ENCODE measurements around the gene CHN1. TPM values are rescaled to one million over a fixed set of nuclear protein-coding genes. Genes with fewer than 3 reads are reported as not detected.

The CHN1 gene
- total RNA-seq, 1 donor from 2014 or later = 14.2 TPM

GRCh38 chr2:174974131-174974530 lies 31.1 kb downstream of the CHN1 start:
- intact Hi-C loops (cut with micrococcal nuclease) = no loop called here
- TF ChIP-seq CTCF (IDR thresholded peaks at IDR 0.05; ENCODE audit: borderline replicate concordance) = no peak
- H3K9me3 ChIP-seq (replicated peaks) = no peaks in the 10 kb centered on the region

GRCh38 chr2:174972924-174973323 lies 32.3 kb downstream of the CHN1 start:
- no peak for TF ChIP-seq CTCF (IDR thresholded peaks at IDR 0.05; ENCODE audit: borderline replicate concordance)
- H3K36me3 ChIP-seq = no peaks in the 10 kb centered on the region
- H3K4me3 ChIP-seq = no peak overlapping the region
- DNase-seq = no peak
- no peak overlapping the region for H3K27ac ChIP-seq (replicated peaks)
- no peaks in the 10 kb centered on the region for H3K27me3 ChIP-seq (ENCODE audit: low read depth)
- intact Hi-C loops (cut with micrococcal nuclease) = no loop called here
- H3K4me1 ChIP-seq = peaks cover 29% of the 10 kb centered on the region
- no peaks in the 10 kb centered on the region for H3K9me3 ChIP-seq (replicated peaks)

More at GRCh38 chr2:174974131-174974530, 31.1 kb downstream of the CHN1 start:
- no peak overlapping the region for H3K4me3 ChIP-seq
- H3K27me3 ChIP-seq (ENCODE audit: low read depth) = no peaks in the 10 kb centered on the region
- H3K27ac ChIP-seq (replicated peaks) = no peak overlapping the region
- H3K36me3 ChIP-seq = no peaks in the 10 kb centered on the region
- peaks cover 21% of the 10 kb centered on the region for H3K4me1 ChIP-seq
- DNase-seq = no peak

GRCh38 chr2:174971868-174972781 lies 33.1 kb downstream of the CHN1 start:
- H3K4me1 ChIP-seq = peaks cover 37% of the 10 kb centered on the region
- intact Hi-C loops (cut with micrococcal nuclease) = no loop called here
- no peak for TF ChIP-seq CTCF (IDR thresholded peaks at IDR 0.05; ENCODE audit: borderline replicate concordance)
- H3K27me3 ChIP-seq (ENCODE audit: low read depth) = no peaks in the 10 kb centered on the region
- DNase-seq = no peak
- H3K27ac ChIP-seq (replicated peaks) = no peak overlapping the region
- H3K9me3 ChIP-seq (replicated peaks) = no peaks in the 10 kb centered on the region
- no peak overlapping the region for H3K4me3 ChIP-seq
- no peaks in the 10 kb centered on the region for H3K36me3 ChIP-seq

GRCh38 chr2:174970092-174970491 lies 35.1 kb downstream of the CHN1 start:
- no peak for TF ChIP-seq CTCF (IDR thresholded peaks at IDR 0.05; ENCODE audit: borderline replicate concordance)
- H3K36me3 ChIP-seq = no peaks in the 10 kb centered on the region
- H3K4me1 ChIP-seq = peaks cover 56% of the 10 kb centered on the region
- no peak for DNase-seq
- intact Hi-C loops (cut with micrococcal nuclease) = no loop called here
- H3K9me3 ChIP-seq (replicated peaks) = no peaks in the 10 kb centered on the region
- no peaks in the 10 kb centered on the region for H3K27me3 ChIP-seq (ENCODE audit: low read depth)
- no peak overlapping the region for H3K27ac ChIP-seq (replicated peaks)
- H3K4me3 ChIP-seq = no peak overlapping the region

- Histone ChIP-seq H3K27ac (replicated peaks) (no peak overlapping the region), H3K27me3 (ENCODE audit: low read depth) (no peaks in the 10 kb centered on the region), H3K9me3 (replicated peaks) (no peaks in the 10 kb centered on the region), H3K4me1 (peaks cover 56% of the 10 kb centered on the region), H3K4me3 (no peak overlapping the region), H3K36me3 (no peaks in the 10 kb centered on the region)
- intact Hi-C loops (cut with micrococcal nuclease) = no loop called here
- TF ChIP-seq CTCF (IDR thresholded peaks at IDR 0.05; ENCODE audit: borderline replicate concordance) = no peak
- DNase-seq = no peak
These were observed 36.0 kb downstream of the CHN1 start for GRCh38 chr2:174969091-174969734.

Measured in left ventricle myocardium inferior (tissue), 1 donor.